Osteoblast (primary cell): ENCODE measurements around the gene MPZL3. TPM values are rescaled to one million over a fixed set of nuclear protein-coding genes. Genes with fewer than 3 reads are reported as not detected.

Source experiments
- DNase-seq: peaks from one replicate; pipeline ENCODE4 v3.0.0; 2011; ENCODE audit warnings: low spot score, mixed read lengths; ENCODE audit not compliant: insufficient read length; ENCODE audit errors: missing footprints
- H2AFZ ChIP-seq: 2 replicates; pipeline ENCODE4 v1.6.0; 2011; ENCODE audit warnings: mild to moderate bottlenecking, low read length
- H3K27ac ChIP-seq: 2 replicates; pipeline ENCODE4 v1.5.1; 2011; ENCODE audit warnings: mild to moderate bottlenecking, low read depth, low read length, moderate library complexity
- H3K27me3 ChIP-seq: 2 replicates; pipeline ENCODE4 v1.6.0; 2012; ENCODE audit warnings: mild to moderate bottlenecking, control low read depth, inconsistent platforms, low read length, moderate library complexity; ENCODE audit not compliant: insufficient read depth
- H3K36me3 ChIP-seq: 2 replicates; pipeline ENCODE4 v1.5.1; 2011; ENCODE audit warnings: mild to moderate bottlenecking, low read length, control low read depth, moderate library complexity; ENCODE audit not compliant: insufficient read depth
- H3K4me1 ChIP-seq: 2 replicates; pipeline ENCODE4 v1.5.1; 2011; ENCODE audit warnings: mild to moderate bottlenecking, low read length, control low read depth, moderate library complexity; ENCODE audit not compliant: insufficient read depth
- H3K4me2 ChIP-seq: 2 replicates; pipeline ENCODE4 v1.6.0; 2011; ENCODE audit warnings: mild to moderate bottlenecking, low read length; ENCODE audit not compliant: insufficient read depth
- H3K4me3 ChIP-seq: fragments of 200-600 bp; sonication (generic); 3 replicates; pipeline ENCODE4 v1.5.1; 2012; ENCODE audit warnings: mild to moderate bottlenecking, low read length, inconsistent platforms; ENCODE audit not compliant: insufficient read depth
- H3K79me2 ChIP-seq: 2 replicates; pipeline ENCODE4 v1.6.0; 2012; ENCODE audit warnings: mild to moderate bottlenecking, low read length, control low read depth, inconsistent platforms; ENCODE audit not compliant: insufficient read depth
- H3K9me3 ChIP-seq: 2 replicates; pipeline ENCODE4 v1.5.1; 2011; ENCODE audit warnings: low read depth, low read length, control low read depth
- H4K20me1 ChIP-seq: 2 replicates; pipeline ENCODE4 v1.6.0; 2012; ENCODE audit warnings: mild to moderate bottlenecking, low read length, control low read depth; ENCODE audit not compliant: insufficient read depth
- total RNA-seq: library from RNA; depleted of rRNA; stranded (reverse); fragments of >200 nt; gene quantifications from 2 replicates; pipeline ENCODE4 v1.2.3, GENCODE V29; 2012
- TF ChIP-seq, protein P1 (sequence below): IDR thresholded peaks from 2 replicates; pipeline ENCODE4 v1.5.1; 2011; ENCODE audit warnings: mild to moderate bottlenecking, low read depth, low read length, moderate library complexity; ENCODE audit errors: extremely low read depth

Gene MPZL3
- total RNA-seq, 1 donor, result 1.8 TPM

DNA sequence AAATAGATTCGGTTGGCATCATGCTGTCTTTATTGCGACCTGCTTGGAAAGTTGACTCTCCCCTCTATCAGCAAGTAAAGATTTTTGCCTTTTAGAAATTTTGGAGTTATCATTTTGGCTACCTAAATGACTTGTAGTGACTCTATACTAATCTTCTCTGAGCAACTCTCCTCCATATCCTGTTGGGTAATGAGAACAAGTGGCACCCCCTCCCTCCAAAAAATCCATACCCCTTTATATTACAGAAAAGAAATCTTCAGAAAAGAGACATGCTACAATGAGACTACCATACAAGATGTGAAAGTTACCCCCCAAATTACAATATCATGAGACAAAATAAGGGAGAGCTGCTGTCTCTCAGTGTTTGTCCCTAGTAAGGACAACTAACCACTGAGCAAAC, 28.6 kb downstream of the MPZL3 start:
- no peaks in the 10 kb centered on the region for H3K79me2 ChIP-seq
- H3K27me3 ChIP-seq, result peaks cover 21% of the 10 kb centered on the region
- no peak overlapping the region for H3K4me3 ChIP-seq
- no peak overlapping the region for H2AFZ ChIP-seq
- no peaks in the 10 kb centered on the region for H4K20me1 ChIP-seq
- H3K4me2 ChIP-seq, result no peak overlapping the region
- H3K9me3 ChIP-seq, result no peaks in the 10 kb centered on the region
- no peak for DNase-seq
- TF ChIP-seq, protein P1, sequence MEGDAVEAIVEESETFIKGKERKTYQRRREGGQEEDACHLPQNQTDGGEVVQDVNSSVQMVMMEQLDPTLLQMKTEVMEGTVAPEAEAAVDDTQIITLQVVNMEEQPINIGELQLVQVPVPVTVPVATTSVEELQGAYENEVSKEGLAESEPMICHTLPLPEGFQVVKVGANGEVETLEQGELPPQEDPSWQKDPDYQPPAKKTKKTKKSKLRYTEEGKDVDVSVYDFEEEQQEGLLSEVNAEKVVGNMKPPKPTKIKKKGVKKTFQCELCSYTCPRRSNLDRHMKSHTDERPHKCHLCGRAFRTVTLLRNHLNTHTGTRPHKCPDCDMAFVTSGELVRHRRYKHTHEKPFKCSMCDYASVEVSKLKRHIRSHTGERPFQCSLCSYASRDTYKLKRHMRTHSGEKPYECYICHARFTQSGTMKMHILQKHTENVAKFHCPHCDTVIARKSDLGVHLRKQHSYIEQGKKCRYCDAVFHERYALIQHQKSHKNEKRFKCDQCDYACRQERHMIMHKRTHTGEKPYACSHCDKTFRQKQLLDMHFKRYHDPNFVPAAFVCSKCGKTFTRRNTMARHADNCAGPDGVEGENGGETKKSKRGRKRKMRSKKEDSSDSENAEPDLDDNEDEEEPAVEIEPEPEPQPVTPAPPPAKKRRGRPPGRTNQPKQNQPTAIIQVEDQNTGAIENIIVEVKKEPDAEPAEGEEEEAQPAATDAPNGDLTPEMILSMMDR, result no peak
- H3K27ac ChIP-seq, result no peak overlapping the region
- no peaks in the 10 kb centered on the region for H3K4me1 ChIP-seq
- no peaks in the 10 kb centered on the region for H3K36me3 ChIP-seq

GRCh38 chr11:118222437-118222836, 29.7 kb downstream of the MPZL3 start:
- Histone ChIP-seq H4K20me1 (no peaks in the 10 kb centered on the region), H3K4me2 (no peak overlapping the region), H3K9me3 (no peaks in the 10 kb centered on the region), H3K4me3 (no peak overlapping the region), H3K27me3 (peaks cover 19% of the 10 kb centered on the region), H3K36me3 (no peaks in the 10 kb centered on the region), H3K4me1 (no peaks in the 10 kb centered on the region), H3K79me2 (no peaks in the 10 kb centered on the region), H2AFZ (no peak overlapping the region), H3K27ac (no peak overlapping the region)
- TF ChIP-seq, protein P1, result no peak
- DNase-seq, result no peak

DNA sequence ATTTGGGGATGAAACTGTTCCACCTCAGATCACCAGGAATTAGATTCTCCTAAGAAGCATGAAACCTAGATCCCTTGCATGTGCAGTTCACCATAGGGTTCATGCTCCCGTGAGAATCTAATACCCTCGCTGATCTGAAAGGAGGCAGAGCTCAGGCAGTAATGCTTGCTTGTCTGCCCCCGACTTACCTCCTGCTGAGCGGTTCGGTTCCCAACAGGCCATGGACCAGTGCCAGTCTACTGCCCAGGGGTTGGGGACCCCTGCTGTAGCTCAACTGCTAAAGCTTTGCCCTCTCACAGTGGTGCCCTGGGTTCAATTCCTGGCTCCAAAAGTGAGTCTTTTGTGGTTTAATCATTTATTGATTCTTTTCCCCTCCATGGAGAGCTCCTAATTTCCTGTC, 30.7 kb downstream of the MPZL3 start:
- no peaks in the 10 kb centered on the region for H3K36me3 ChIP-seq
- no peak for DNase-seq
- H3K27me3 ChIP-seq, result peaks cover 20% of the 10 kb centered on the region
- no peaks in the 10 kb centered on the region for H4K20me1 ChIP-seq
- no peak overlapping the region for H3K27ac ChIP-seq
- H3K4me3 ChIP-seq, result no peak overlapping the region
- no peaks in the 10 kb centered on the region for H3K79me2 ChIP-seq
- H2AFZ ChIP-seq, result no peak overlapping the region
- no peaks in the 10 kb centered on the region for H3K4me1 ChIP-seq
- TF ChIP-seq, protein P1, result no peak
- H3K4me2 ChIP-seq, result no peak overlapping the region
- no peaks in the 10 kb centered on the region for H3K9me3 ChIP-seq

- H2AFZ ChIP-seq, result no peak overlapping the region
Measured at GRCh38 chr11:118219732-118220131, 32.4 kb downstream of the MPZL3 start.

More at GRCh38 chr11:118219732-118220131, 32.4 kb downstream of the MPZL3 start:
- Histone ChIP-seq H3K4me3 (no peak overlapping the region), H3K27ac (no peak overlapping the region), H3K36me3 (no peaks in the 10 kb centered on the region), H4K20me1 (no peaks in the 10 kb centered on the region), H3K27me3 (peaks cover 20% of the 10 kb centered on the region), H3K79me2 (no peaks in the 10 kb centered on the region), H3K9me3 (no peaks in the 10 kb centered on the region), H3K4me1 (no peaks in the 10 kb centered on the region), H3K4me2 (no peak overlapping the region)
- TF ChIP-seq, protein P1, result no peak
- DNase-seq, result no peak
